Measurements from ENCODE around the gene CDK10. TPM values are rescaled to one million over a fixed set of nuclear protein-coding genes. Genes with fewer than 3 reads are reported as not detected.
"Not testable (repeated sequence)": the region's sequence is repeated elsewhere in the genome, so short reads cannot be mapped to it uniquely, and the experiment has no call there.

CDK10 gene
- polyA plus RNA-seq, 1 donor from 2014 or later = 126 TPM

DNA sequence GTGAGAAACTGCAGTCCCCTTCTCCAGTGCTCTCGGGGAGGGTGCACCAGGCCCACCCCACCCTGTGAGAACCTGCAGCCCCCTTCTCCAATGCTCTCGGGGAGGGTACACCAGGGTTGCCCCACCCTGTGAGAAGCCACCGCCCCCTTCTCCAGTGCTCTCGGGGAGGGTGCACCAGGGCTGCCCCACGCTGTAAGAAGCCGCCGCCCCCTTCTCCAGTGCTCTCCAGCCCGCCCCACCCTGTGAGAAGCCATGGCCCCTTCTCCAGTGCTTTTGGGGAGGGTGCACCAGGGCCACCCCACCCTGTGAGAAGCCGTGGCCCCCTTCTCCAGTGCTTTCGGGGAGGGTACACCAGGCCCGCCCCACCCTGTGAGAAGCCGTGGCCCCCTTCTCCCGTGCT lies 16.7 kb upstream of the CDK10 start:
- no peaks in the 10 kb centered on the region for H3K9me2 ChIP-seq (ENCODE audit: insufficient read depth, low read length)
- H3K79me2 ChIP-seq (replicated peaks; ENCODE audit: insufficient read depth, low read length) = no peaks in the 10 kb centered on the region
- H3K36me3 ChIP-seq (ENCODE audit: insufficient read depth, low read length) = no peaks in the 10 kb centered on the region
- no peaks in the 10 kb centered on the region for H3K9me3 ChIP-seq (ENCODE audit: low read length)
- no peak overlapping the region for H2AFZ ChIP-seq (ENCODE audit: low read depth, low read length)
- no peaks in the 10 kb centered on the region for H4K20me1 ChIP-seq (ENCODE audit: insufficient read depth)
- no peaks in the 10 kb centered on the region for H3F3A ChIP-seq (ENCODE audit: insufficient read depth, low read length, poor library complexity, severe bottlenecking)
- no peak overlapping the region for H3K27ac ChIP-seq (ENCODE audit: low read length)
- TF ChIP-seq RAD21 (conservative IDR thresholded peaks at IDR 0.05) (no peak), POLR2AphosphoS5 (IDR thresholded peaks at IDR 0.05) (no peak), EP300 (conservative IDR thresholded peaks at IDR 0.05; ENCODE audit: poor library complexity, severe bottlenecking) (no peak), SMC3 (conservative IDR thresholded peaks at IDR 0.05; ENCODE audit: poor library complexity) (no peak), MXI1 (conservative IDR thresholded peaks at IDR 0.05; ENCODE audit: poor library complexity, severe bottlenecking) (no peak), TAF1 (IDR thresholded peaks at IDR 0.05; ENCODE audit: low read depth) (no peak), EZH2 (IDR thresholded peaks at IDR 0.05; ENCODE audit: borderline replicate concordance, insufficient read depth, low read length, poor library complexity, severe bottlenecking) (no peak)
- TF ChIP-seq, protein P1, sequence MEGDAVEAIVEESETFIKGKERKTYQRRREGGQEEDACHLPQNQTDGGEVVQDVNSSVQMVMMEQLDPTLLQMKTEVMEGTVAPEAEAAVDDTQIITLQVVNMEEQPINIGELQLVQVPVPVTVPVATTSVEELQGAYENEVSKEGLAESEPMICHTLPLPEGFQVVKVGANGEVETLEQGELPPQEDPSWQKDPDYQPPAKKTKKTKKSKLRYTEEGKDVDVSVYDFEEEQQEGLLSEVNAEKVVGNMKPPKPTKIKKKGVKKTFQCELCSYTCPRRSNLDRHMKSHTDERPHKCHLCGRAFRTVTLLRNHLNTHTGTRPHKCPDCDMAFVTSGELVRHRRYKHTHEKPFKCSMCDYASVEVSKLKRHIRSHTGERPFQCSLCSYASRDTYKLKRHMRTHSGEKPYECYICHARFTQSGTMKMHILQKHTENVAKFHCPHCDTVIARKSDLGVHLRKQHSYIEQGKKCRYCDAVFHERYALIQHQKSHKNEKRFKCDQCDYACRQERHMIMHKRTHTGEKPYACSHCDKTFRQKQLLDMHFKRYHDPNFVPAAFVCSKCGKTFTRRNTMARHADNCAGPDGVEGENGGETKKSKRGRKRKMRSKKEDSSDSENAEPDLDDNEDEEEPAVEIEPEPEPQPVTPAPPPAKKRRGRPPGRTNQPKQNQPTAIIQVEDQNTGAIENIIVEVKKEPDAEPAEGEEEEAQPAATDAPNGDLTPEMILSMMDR (IDR thresholded peaks at IDR 0.05; ENCODE audit: poor library complexity, severe bottlenecking) = no peak
- TF ChIP-seq, protein P2, sequence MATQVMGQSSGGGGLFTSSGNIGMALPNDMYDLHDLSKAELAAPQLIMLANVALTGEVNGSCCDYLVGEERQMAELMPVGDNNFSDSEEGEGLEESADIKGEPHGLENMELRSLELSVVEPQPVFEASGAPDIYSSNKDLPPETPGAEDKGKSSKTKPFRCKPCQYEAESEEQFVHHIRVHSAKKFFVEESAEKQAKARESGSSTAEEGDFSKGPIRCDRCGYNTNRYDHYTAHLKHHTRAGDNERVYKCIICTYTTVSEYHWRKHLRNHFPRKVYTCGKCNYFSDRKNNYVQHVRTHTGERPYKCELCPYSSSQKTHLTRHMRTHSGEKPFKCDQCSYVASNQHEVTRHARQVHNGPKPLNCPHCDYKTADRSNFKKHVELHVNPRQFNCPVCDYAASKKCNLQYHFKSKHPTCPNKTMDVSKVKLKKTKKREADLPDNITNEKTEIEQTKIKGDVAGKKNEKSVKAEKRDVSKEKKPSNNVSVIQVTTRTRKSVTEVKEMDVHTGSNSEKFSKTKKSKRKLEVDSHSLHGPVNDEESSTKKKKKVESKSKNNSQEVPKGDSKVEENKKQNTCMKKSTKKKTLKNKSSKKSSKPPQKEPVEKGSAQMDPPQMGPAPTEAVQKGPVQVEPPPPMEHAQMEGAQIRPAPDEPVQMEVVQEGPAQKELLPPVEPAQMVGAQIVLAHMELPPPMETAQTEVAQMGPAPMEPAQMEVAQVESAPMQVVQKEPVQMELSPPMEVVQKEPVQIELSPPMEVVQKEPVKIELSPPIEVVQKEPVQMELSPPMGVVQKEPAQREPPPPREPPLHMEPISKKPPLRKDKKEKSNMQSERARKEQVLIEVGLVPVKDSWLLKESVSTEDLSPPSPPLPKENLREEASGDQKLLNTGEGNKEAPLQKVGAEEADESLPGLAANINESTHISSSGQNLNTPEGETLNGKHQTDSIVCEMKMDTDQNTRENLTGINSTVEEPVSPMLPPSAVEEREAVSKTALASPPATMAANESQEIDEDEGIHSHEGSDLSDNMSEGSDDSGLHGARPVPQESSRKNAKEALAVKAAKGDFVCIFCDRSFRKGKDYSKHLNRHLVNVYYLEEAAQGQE (IDR thresholded peaks at IDR 0.05; ENCODE audit: borderline replicate concordance) = no peak
- no peak overlapping the region for H3K4me2 ChIP-seq (ENCODE audit: low read length)
- H3K9ac ChIP-seq (ENCODE audit: low read length) = no peak overlapping the region
- no peaks in the 10 kb centered on the region for H3K27me3 ChIP-seq (ENCODE audit: insufficient read depth, low read depth, low read length)
- no peak overlapping the region for H3K4me3 ChIP-seq (ENCODE audit: low read length)

DNA sequence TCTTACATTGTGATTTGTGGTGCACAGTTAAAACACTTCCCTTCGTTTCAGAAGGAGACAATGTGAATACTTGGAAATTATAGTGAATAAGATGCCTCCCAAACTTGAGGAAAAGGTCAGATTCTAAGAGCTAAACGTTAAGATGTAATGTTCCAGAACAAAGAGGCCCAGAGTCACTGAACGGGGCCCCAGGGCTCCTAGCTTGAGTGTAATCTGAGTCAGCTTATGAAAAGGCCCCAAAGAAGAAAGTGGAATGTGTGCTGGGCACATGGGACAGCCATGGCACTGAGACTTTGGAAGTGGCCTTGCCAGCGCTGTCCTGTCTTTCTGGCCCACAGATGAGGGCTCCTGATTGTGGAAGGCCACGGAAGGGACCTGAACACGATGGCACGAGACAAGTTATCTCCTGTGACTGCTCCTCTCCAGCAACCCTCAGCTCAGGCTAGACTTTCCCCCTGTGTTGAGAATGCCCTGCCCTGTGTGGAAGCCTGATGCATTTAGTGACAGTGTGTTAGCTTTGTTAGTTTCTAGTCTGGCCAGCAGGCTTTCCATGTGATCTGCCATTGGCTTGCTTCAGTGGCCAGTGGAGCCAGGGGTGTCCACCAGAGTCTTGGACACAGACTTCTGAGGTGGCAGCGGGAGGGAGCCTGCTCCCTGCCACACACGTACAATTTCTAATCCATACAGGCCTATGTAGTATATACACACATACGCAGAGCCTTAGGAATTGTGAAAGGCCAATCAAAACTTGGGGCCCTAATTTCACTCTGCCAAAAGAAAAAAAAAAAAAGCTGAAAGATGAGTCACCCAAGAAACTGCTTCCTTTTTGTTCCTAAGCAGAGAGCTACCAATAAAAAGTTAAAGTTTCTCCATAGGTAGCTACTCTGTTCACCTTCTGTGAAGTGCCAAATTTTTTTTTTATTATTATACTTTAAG lies 15.7 kb upstream of the CDK10 start:
- H3K79me2 ChIP-seq (replicated peaks; ENCODE audit: insufficient read depth, low read length) = no peaks in the 10 kb centered on the region
- no peak overlapping the region for H3K27ac ChIP-seq (ENCODE audit: low read length)
- H3K9ac ChIP-seq (ENCODE audit: low read length) = no peak overlapping the region
- TF ChIP-seq, protein P2 (IDR thresholded peaks at IDR 0.05; ENCODE audit: borderline replicate concordance) = no peak
- no peaks in the 10 kb centered on the region for H3K9me2 ChIP-seq (ENCODE audit: insufficient read depth, low read length)
- no peaks in the 10 kb centered on the region for H4K20me1 ChIP-seq (ENCODE audit: insufficient read depth)
- no peak overlapping the region for H2AFZ ChIP-seq (ENCODE audit: low read depth, low read length)
- no peaks in the 10 kb centered on the region for H3K36me3 ChIP-seq (ENCODE audit: insufficient read depth, low read length)
- no peaks in the 10 kb centered on the region for H3K27me3 ChIP-seq (ENCODE audit: insufficient read depth, low read depth, low read length)
- no peaks in the 10 kb centered on the region for H3K9me3 ChIP-seq (ENCODE audit: low read length)
- no peak overlapping the region for H3K4me3 ChIP-seq (ENCODE audit: low read length)
- H3K4me2 ChIP-seq (ENCODE audit: low read length) = no peak overlapping the region
- no peaks in the 10 kb centered on the region for H3F3A ChIP-seq (ENCODE audit: insufficient read depth, low read length, poor library complexity, severe bottlenecking)

DNA sequence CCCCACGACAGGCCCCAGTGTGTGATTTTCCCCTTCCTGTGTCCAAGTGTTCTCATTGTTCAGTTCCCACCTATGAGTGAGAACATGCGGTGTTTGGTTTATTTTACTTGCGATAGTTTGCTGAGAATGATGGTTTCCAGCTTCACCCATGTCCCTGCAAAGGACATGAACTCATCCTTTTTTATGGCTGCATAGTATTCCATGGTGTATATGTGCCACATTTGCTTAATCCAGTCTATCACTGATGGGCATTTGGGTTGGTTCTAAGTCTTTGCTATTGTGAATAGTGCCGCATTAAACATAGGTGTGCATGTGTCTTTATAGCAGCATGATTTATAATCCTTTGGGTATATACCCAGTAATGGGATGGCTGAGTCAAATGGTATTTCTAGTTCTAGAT lies 14.9 kb upstream of the CDK10 start:
- not testable (repeated sequence) for H3K79me2 ChIP-seq (replicated peaks; ENCODE audit: insufficient read depth, low read length); H3K9ac ChIP-seq (ENCODE audit: low read length); H3K9me3 ChIP-seq (ENCODE audit: low read length); H3K27ac ChIP-seq (ENCODE audit: low read length); H3K4me3 ChIP-seq (ENCODE audit: low read length); H3F3A ChIP-seq (ENCODE audit: insufficient read depth, low read length, poor library complexity, severe bottlenecking); H3K27me3 ChIP-seq (ENCODE audit: insufficient read depth, low read depth, low read length); H3K4me2 ChIP-seq (ENCODE audit: low read length); H2AFZ ChIP-seq (ENCODE audit: low read depth, low read length); H4K20me1 ChIP-seq (ENCODE audit: insufficient read depth); H3K9me2 ChIP-seq (ENCODE audit: insufficient read depth, low read length); H3K36me3 ChIP-seq (ENCODE audit: insufficient read depth, low read length)

All from neural cell (in vitro differentiated cells).